Esophagus muscularis mucosa (tissue), 4 donors: ENCODE data around the gene CTIF. TPM values are rescaled to one million over a fixed set of nuclear protein-coding genes. Genes with fewer than 3 reads are reported as not detected.
A peak's percentile ranks its signal among the peaks of the same experiment; 100 is the strongest.

ENCODE experiments used
- DNase-seq: peaks from one replicate; pipeline ENCODE4 v3.0.0-alpha.2; 2017; ENCODE audit errors: extremely low spot score
- H3K27ac ChIP-seq, 4 donors: fragments of 200-600 bp; sonication (generic); replicated peaks in 1 of 4; 1 replicate in 3 of 4; 2 replicates in 1 of 4; pipeline ENCODE4 v1.5.1; 2016 to 2019; ENCODE audit warnings: mild to moderate bottlenecking in 1 of 4
- H3K27me3 ChIP-seq, 4 donors: fragments of 200-600 bp; sonication (generic); one replicate each; pipeline versions ENCODE4 v1.5.1 to v1.6.0; 2016 to 2019
- H3K36me3 ChIP-seq, 4 donors: fragments of 200-600 bp; sonication (generic); one replicate each; pipeline ENCODE4 v1.5.1; 2016 to 2019
- H3K4me1 ChIP-seq, 4 donors: fragments of 200-600 bp; sonication (generic); one replicate each; pipeline ENCODE4 v1.5.1; 2016 to 2019
- H3K4me3 ChIP-seq, 4 donors: fragments of 200-600 bp; sonication (generic); 1 replicate in 2 of 4; 2 replicates in 2 of 4; pipeline ENCODE4 v1.5.1; 2016 to 2019; ENCODE audit warnings: mild to moderate bottlenecking in 4 of 4, moderate library complexity in 1 of 4
- H3K9me3 ChIP-seq, 4 donors: fragments of 200-600 bp; sonication (generic); 1 replicate in 3 of 4; 2 replicates in 1 of 4; pipeline ENCODE4 v1.5.1; 2016 to 2019
- EP300 ChIP-seq: sonication (generic); formaldehyde crosslinking; IDR thresholded peaks from one replicate; pipeline ENCODE4 v1.6.1; 2017; ENCODE audit warnings: antibody characterized with exemption
- POLR2A ChIP-seq: fragments of 450-650 bp; IDR thresholded peaks from one replicate; pipeline ENCODE4 v1.6.1; 2017; ENCODE audit warnings: antibody characterized with exemption, moderate library complexity, mild to moderate bottlenecking, low read depth
- POLR2AphosphoS5 ChIP-seq, 2 donors: sonication (generic); formaldehyde crosslinking; IDR thresholded peaks; one replicate each; pipeline ENCODE4 v1.6.1; 2017; ENCODE audit warnings: antibody characterized with exemption in 2 of 2
- WGBS: methylation state at CpG from one replicate; pipeline ENCODE4 v1.1.5; 2018; 5-methylcytosine and 5-hydroxymethylcytosine counted together
- intact Hi-C: fragments of 100-400 bp; cut with DNase I; formaldehyde crosslinking; loops from one replicate; pipeline ENCODE4 v1.15.1; 2023
- total RNA-seq, 4 donors: library from RNA; depleted of rRNA; stranded (reverse); fragments of >200 nt; gene quantifications; one replicate each; pipeline versions ENCODE4 v1.1.0 to v1.2.1, GENCODE V29; 2016
- TF ChIP-seq, protein P1 (sequence below), 3 experiments: fragments of 200-600 bp in 2 of 3; fragments of 450-650 bp in 1 of 3; sonication (generic) in 2 of 3; IDR thresholded peaks; one replicate each; pipeline ENCODE4 v1.5.1; 2017 to 2019; ENCODE audit warnings: antibody characterized with exemption in 3 of 3, mild to moderate bottlenecking in 2 of 3, moderate library complexity in 1 of 3

CTIF gene
- total RNA-seq, 4 donors from 2014 or later = 63.1 to 137 (median 87.7) TPM

DNA sequence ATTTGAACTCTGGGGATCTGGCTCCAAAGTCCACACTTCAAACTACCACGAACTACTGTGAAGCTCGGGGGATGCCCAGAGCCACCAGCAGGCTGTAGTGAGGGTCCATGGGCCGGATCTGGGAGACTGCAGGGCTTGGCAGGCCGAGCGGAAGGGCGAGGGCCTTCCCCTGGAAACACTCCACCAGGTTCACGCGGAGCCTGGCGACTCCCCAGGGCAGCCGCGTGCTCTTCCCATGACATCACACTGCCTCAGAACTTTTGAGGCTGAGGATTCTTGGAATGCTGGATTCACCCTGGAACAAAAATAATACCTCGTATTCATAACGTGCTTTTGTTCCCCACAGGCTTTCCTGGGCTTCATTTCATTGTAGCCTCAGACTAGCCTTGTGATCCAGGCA, 210.9 kb downstream of the CTIF start:
- no peak overlapping the region for H3K4me3 ChIP-seq
- H3K36me3 ChIP-seq = no peaks in the 10 kb centered on the region
- intact Hi-C loops = no loop called here
- no peaks in the 10 kb centered on the region for H3K9me3 ChIP-seq
- DNase-seq = no peak
- H3K4me1 ChIP-seq = peaks cover 27 to 62% (median 51%) of the 10 kb centered on the region in 4 donors
- WGBS = 49% methylated on average over 8 of the region's 13 CpGs
- H3K27me3 ChIP-seq = no peaks in the 10 kb centered on the region
- TF ChIP-seq, protein P1, sequence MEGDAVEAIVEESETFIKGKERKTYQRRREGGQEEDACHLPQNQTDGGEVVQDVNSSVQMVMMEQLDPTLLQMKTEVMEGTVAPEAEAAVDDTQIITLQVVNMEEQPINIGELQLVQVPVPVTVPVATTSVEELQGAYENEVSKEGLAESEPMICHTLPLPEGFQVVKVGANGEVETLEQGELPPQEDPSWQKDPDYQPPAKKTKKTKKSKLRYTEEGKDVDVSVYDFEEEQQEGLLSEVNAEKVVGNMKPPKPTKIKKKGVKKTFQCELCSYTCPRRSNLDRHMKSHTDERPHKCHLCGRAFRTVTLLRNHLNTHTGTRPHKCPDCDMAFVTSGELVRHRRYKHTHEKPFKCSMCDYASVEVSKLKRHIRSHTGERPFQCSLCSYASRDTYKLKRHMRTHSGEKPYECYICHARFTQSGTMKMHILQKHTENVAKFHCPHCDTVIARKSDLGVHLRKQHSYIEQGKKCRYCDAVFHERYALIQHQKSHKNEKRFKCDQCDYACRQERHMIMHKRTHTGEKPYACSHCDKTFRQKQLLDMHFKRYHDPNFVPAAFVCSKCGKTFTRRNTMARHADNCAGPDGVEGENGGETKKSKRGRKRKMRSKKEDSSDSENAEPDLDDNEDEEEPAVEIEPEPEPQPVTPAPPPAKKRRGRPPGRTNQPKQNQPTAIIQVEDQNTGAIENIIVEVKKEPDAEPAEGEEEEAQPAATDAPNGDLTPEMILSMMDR (IDR thresholded peaks at IDR 0.05) = peak; percentile 22 to 43 (median 26)
- TF ChIP-seq POLR2A (no peak), EP300 (no peak), POLR2AphosphoS5 (IDR thresholded peaks at IDR 0.05) (peak; percentile 68 to 94)
- peak overlapping the region; percentile 74 to 81 (median 77) for H3K27ac ChIP-seq

DNA sequence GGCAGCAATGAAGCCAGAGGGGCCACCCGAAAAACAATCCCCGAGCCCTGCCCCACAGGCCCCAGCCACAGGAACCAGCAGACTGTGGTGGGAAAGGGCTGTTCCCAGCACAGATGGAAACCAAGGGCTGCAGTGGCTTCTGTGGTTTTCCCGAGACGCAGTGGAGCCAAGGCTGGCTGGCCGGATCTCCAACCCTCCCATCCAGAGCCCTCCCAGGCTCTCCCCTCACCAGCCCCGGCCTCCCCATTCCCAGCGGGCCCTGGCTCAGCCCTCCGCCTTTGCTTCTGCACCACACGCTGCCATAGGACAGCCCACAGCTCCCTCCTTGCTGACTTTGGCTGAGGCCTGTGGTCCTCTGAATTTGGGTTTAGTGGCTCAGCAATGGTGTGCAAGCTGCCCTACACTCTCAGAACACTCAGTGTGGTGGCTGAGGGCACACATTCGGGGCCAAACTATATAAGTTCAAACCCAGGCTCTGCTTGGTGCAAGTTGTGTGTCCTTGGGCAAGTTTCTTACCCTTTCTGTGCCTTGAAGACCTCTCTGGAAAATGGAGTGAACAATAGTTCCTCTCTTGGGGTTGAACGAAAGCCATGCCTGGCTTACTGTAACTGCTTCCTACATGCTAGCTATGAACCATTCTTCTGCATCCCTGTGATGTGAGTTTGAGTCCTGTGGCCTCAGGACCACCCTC, 211.8 kb downstream of the CTIF start:
- peak overlapping the region; percentile 74 to 81 (median 77) for H3K27ac ChIP-seq
- no peaks in the 10 kb centered on the region for H3K9me3 ChIP-seq
- no peaks in the 10 kb centered on the region for H3K27me3 ChIP-seq
- no peaks in the 10 kb centered on the region for H3K36me3 ChIP-seq
- H3K4me3 ChIP-seq = no peak overlapping the region
- intact Hi-C loops = no loop called here
- 90% methylated on average over 2 of the region's 11 CpGs for WGBS
- H3K4me1 ChIP-seq = peaks cover 32 to 62% (median 55%) of the 10 kb centered on the region in 4 donors
- no peak for DNase-seq
- TF ChIP-seq POLR2AphosphoS5 (IDR thresholded peaks at IDR 0.05) (no peak), POLR2A (no peak), EP300 (no peak)
- TF ChIP-seq, protein P1 (IDR thresholded peaks at IDR 0.05) = no peak

GRCh38 chr18:48751727-48752468, 213.1 kb downstream of the CTIF start:
- Histone ChIP-seq H3K36me3 (no peaks in the 10 kb centered on the region), H3K4me3 (no peak overlapping the region), H3K27ac (peak overlapping the region in 3 of 4 donors; percentile 74 to 81 (median 79)), H3K4me1 (peaks cover 32 to 65% (median 55%) of the 10 kb centered on the region in 4 donors), H3K9me3 (no peaks in the 10 kb centered on the region), H3K27me3 (no peaks in the 10 kb centered on the region)
- 75% methylated on average over 2 of the region's 8 CpGs for WGBS
- intact Hi-C loops = no loop called here
- no peak for TF ChIP-seq POLR2AphosphoS5 (IDR thresholded peaks at IDR 0.05)
- no peak for TF ChIP-seq EP300
- TF ChIP-seq, protein P1 (IDR thresholded peaks at IDR 0.05) = no peak
- no peak for TF ChIP-seq POLR2A
- no peak for DNase-seq

GRCh38 chr18:48752478-48752877, 213.6 kb downstream of the CTIF start:
- Histone ChIP-seq H3K9me3 (no peaks in the 10 kb centered on the region), H3K4me3 (no peak overlapping the region), H3K4me1 (peaks cover 32 to 65% (median 55%) of the 10 kb centered on the region in 4 donors), H3K27ac (peak overlapping the region in 2 of 4 donors; percentile 74 to 81), H3K27me3 (no peaks in the 10 kb centered on the region), H3K36me3 (peaks cover 0 to 1% (median 0%) of the 10 kb centered on the region in 4 donors)
- DNase-seq = no peak
- intact Hi-C loops = no loop called here
- 98% methylated on average over 5 of the region's 8 CpGs for WGBS
- TF ChIP-seq, protein P1 (IDR thresholded peaks at IDR 0.05) = no peak
- TF ChIP-seq POLR2AphosphoS5 (IDR thresholded peaks at IDR 0.05) = no peak
- no peak for TF ChIP-seq POLR2A
